Chondrocyte (in vitro differentiated cells): Measurements from ENCODE around the gene KCTD2. TPM values are rescaled to one million over a fixed set of nuclear protein-coding genes. Genes with fewer than 3 reads are reported as not detected.

Experiments
- DNase-seq: peaks from one replicate; pipeline ENCODE4 v3.0.0; 2021; ENCODE audit warnings: mixed read lengths, low spot score
- H3K27ac Mint-ChIP-seq: one replicate; pipeline ENCODE4 v1.8.0; 2021; ENCODE audit warnings: mild to moderate bottlenecking, moderate library complexity, mixed read lengths; ENCODE audit not compliant: unreplicated experiment
- H3K27me3 Mint-ChIP-seq: 2 replicates; pipeline ENCODE4 v1.8.0; 2021; ENCODE audit warnings: low read depth, mixed read lengths
- H3K36me3 Mint-ChIP-seq: 2 replicates; pipeline ENCODE4 v1.8.0; 2021; ENCODE audit warnings: low read depth, mixed read lengths
- H3K4me1 Mint-ChIP-seq: 2 replicates; pipeline ENCODE4 v1.8.0; 2021; ENCODE audit warnings: low read depth, mild to moderate bottlenecking, mixed read lengths
- H3K4me3 Mint-ChIP-seq: one replicate; pipeline ENCODE4 v1.8.0; 2021; ENCODE audit warnings: mild to moderate bottlenecking, moderate library complexity, mixed read lengths; ENCODE audit not compliant: unreplicated experiment
- H3K9me3 Mint-ChIP-seq: 2 replicates; pipeline ENCODE4 v1.8.0; 2021; ENCODE audit warnings: low read depth, mixed read lengths
- CTCF ChIP-seq: fragments of 200-600 bp; sonication (generic); IDR thresholded peaks from 2 replicates; pipeline ENCODE4 v1.5.0; 2021; ENCODE audit warnings: antibody characterized with exemption, mild to moderate bottlenecking, moderate library complexity
- total RNA-seq: library from RNA; stranded (reverse); gene quantifications from 3 replicates; pipeline ENCODE4 v1.2.1, GENCODE V29; 2021

The KCTD2 gene
- total RNA-seq, 1 donor from 2014 or later = 17.1 TPM

GRCh38 chr17:75077496-75078283 lies 30.7 kb downstream of the KCTD2 start:
- no peak for TF ChIP-seq CTCF
- DNase-seq = no peak
- Mint-ChIP-seq H3K4me1 (peaks cover 34% of the 10 kb centered on the region), H3K27ac (peak overlapping the region; percentile 36), H3K9me3 (no peaks in the 10 kb centered on the region), H3K36me3 (no peaks in the 10 kb centered on the region), H3K27me3 (no peaks in the 10 kb centered on the region), H3K4me3 (no peak overlapping the region)

GRCh38 chr17:75078284-75079022 lies 31.4 kb downstream of the KCTD2 start:
- peaks cover 36% of the 10 kb centered on the region for H3K4me1 Mint-ChIP-seq
- H3K9me3 Mint-ChIP-seq = no peaks in the 10 kb centered on the region
- H3K27ac Mint-ChIP-seq = peak overlapping the region; percentile 90
- no peak overlapping the region for H3K4me3 Mint-ChIP-seq
- no peak for TF ChIP-seq CTCF
- no peak for DNase-seq
- no peaks in the 10 kb centered on the region for H3K27me3 Mint-ChIP-seq
- no peaks in the 10 kb centered on the region for H3K36me3 Mint-ChIP-seq

DNA sequence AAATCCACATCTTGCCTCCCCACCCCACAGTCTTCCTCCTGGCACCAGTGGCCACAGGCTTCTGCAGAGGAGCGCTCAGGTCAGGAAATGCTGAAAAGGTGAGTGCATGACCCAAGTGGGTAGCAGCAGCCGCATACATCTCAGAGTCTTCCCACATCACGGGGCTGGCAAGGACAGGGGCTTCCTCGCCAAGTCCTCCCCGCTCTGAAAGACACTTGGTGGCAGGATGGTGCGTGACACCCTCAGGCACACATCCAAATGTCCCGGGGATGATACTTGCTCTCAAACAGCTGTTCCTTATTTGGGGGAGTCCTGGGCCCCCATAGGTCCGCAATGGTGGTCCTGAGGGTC lies 32.0 kb downstream of the KCTD2 start:
- Mint-ChIP-seq H3K36me3 (no peaks in the 10 kb centered on the region), H3K4me3 (peak overlapping the region; percentile 1), H3K4me1 (peaks cover 41% of the 10 kb centered on the region), H3K27ac (peak overlapping the region; percentile 90), H3K27me3 (no peaks in the 10 kb centered on the region), H3K9me3 (no peaks in the 10 kb centered on the region)
- TF ChIP-seq CTCF = peak; percentile 15
- DNase-seq = no peak

DNA sequence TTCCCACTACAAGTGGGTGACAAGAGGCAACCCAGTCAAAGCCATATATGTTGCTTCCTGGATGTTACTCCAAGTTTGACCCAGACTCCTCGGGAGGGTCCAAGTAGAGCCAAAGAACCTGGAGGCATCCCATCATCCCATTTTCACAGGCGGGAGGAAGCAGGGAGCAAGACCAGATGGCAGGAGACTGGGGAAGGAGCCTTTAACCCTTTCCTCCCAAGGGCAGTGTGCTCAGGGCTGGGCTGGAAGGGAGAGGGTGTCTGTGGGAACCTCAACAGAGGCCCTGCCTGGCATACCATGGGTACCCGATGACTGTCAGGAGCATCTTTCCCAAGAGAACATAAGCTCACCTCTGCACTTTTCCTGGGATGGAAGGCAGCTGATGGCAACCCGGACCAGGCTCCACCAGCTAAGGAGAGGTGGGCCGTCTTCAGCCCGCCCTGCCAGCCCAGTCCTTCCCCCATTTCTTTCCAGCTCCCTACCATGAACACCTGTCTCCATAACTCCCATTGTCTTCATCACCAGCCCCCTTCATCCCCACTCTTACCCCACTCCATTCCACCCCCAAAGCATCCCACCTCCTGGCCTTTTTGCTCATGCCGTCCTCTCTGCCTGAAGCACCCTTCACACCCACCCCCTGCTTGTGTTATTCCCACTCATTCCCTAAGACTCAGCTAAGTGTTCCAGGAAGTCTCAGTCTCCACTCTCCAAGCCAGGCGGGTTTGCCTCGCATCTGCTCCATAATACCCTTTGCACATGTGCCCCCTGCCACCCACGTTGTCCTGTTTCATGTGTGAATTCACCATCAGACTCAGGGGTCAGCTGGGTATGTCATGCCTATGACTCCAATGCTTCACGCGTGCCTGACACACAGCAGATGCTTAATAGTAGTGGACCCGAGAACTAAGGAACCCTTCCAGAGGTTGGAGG lies 34.9 kb downstream of the KCTD2 start:
- no peaks in the 10 kb centered on the region for H3K36me3 Mint-ChIP-seq
- H3K9me3 Mint-ChIP-seq = no peaks in the 10 kb centered on the region
- DNase-seq = no peak
- no peak for TF ChIP-seq CTCF
- no peak overlapping the region for H3K4me3 Mint-ChIP-seq
- no peaks in the 10 kb centered on the region for H3K27me3 Mint-ChIP-seq
- no peak overlapping the region for H3K27ac Mint-ChIP-seq
- peaks cover 57% of the 10 kb centered on the region for H3K4me1 Mint-ChIP-seq

GRCh38 chr17:75082683-75083082 lies 35.7 kb downstream of the KCTD2 start:
- peaks cover 61% of the 10 kb centered on the region for H3K4me1 Mint-ChIP-seq
- H3K36me3 Mint-ChIP-seq = no peaks in the 10 kb centered on the region
- no peak for TF ChIP-seq CTCF
- no peaks in the 10 kb centered on the region for H3K27me3 Mint-ChIP-seq
- H3K27ac Mint-ChIP-seq = peak overlapping the region; percentile 55
- no peaks in the 10 kb centered on the region for H3K9me3 Mint-ChIP-seq
- H3K4me3 Mint-ChIP-seq = no peak overlapping the region
- no peak for DNase-seq
